ENCODE data around the gene SP3.

Gene SP3

DNA sequence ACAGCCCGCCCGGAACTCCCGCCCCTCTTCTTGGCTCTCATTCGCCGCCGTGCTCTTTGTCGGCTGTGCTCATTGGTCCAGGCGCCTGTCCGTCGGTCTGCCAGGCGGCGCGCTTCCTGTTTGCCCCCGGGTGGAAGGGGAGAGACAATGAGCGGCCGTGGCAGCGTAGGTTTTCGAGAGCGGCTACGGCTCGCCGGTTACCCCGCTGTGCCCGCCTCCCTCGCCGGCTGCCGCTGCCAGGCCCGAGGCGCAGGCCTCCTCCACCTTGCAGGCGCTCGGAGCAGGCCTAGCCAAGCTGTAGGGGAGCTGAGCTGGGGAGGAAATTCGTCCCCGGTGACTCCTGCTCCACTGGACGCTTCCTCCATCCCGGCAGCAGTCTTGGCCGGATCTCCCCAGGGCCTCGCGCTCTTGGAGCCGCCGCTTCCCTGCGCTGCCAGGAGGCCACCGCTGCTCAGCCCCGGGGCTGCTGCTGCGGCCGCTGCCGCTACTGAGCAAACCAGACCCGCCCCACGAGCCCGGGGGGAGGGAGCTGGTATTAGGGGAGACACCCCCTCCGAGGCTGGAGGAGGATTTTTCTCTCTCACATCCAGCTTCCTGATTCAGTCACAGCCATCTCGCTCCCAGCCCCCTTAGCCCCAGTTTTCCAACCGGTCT, at the start of gene SP3:
Gene SP3, minus strand, starts transcription at position 2 of the 654 bp plus-strand sequence. CDS start 202 bp downstream, outside the sequence.
- peak within 1 kb of the TSS; percentile 90 for H2AFZ ChIP-seq (ENCODE audit: low read length, unreplicated experiment)
- H3K79me2 ChIP-seq (ENCODE audit: control insufficient read depth, insufficient read depth, low read length, unreplicated experiment), result peaks cover 42% of the 10 kb centered on the region
- peaks cover 9% of the 10 kb centered on the region for H3K36me3 ChIP-seq (ENCODE audit: insufficient read depth, low read length)

GRCh38 chr2:174014699-174015070, 49.5 kb upstream of the SP3 start:
- H3K27me3 ChIP-seq (ENCODE audit: insufficient read depth, low read length), result no peaks in the 10 kb centered on the region
- H2AFZ ChIP-seq (ENCODE audit: low read length, unreplicated experiment), result no peak overlapping the region
- peaks cover 47% of the 10 kb centered on the region for H3K4me1 ChIP-seq (ENCODE audit: control insufficient read depth, insufficient read depth, low read length, unreplicated experiment)
- H3K4me3 ChIP-seq (ENCODE audit: low read depth, low read length), result peak overlapping the region; percentile 85; the same call in 1 of the 2 replicates
- peak overlapping the region; percentile 83 for H3K27ac ChIP-seq (ENCODE audit: low read depth, low read length)
- peaks cover 3% of the 10 kb centered on the region for H3K79me2 ChIP-seq (ENCODE audit: control insufficient read depth, insufficient read depth, low read length, unreplicated experiment)
- H3K36me3 ChIP-seq (ENCODE audit: insufficient read depth, low read length), result no peaks in the 10 kb centered on the region

More for the DNA sequence above, at the start of gene SP3:
- peak within 1 kb of the TSS; percentile 97 for H3K27ac ChIP-seq (ENCODE audit: low read depth, low read length)
- H3K4me3 ChIP-seq (ENCODE audit: low read depth, low read length), result peak within 1 kb of the TSS; percentile 96
- H3K4me1 ChIP-seq (ENCODE audit: control insufficient read depth, insufficient read depth, low read length, unreplicated experiment), result peaks cover 18% of the 10 kb centered on the region
- no peaks in the 10 kb centered on the region for H3K27me3 ChIP-seq (ENCODE audit: insufficient read depth, low read length)

- peak overlapping the region; percentile 85 for H3K4me3 ChIP-seq (ENCODE audit: low read depth, low read length)
- peaks cover 3% of the 10 kb centered on the region for H3K79me2 ChIP-seq (ENCODE audit: control insufficient read depth, insufficient read depth, low read length, unreplicated experiment)
- H3K36me3 ChIP-seq (ENCODE audit: insufficient read depth, low read length), result no peaks in the 10 kb centered on the region
- peaks cover 51% of the 10 kb centered on the region for H3K4me1 ChIP-seq (ENCODE audit: control insufficient read depth, insufficient read depth, low read length, unreplicated experiment)
- peak overlapping the region; percentile 83 for H3K27ac ChIP-seq (ENCODE audit: low read depth, low read length)
- H3K27me3 ChIP-seq (ENCODE audit: insufficient read depth, low read length), result no peaks in the 10 kb centered on the region
- peak overlapping the region; percentile 62 for H2AFZ ChIP-seq (ENCODE audit: low read length, unreplicated experiment)
These were observed 49.0 kb upstream of the SP3 start for GRCh38 chr2:174014011-174014698.

DNA sequence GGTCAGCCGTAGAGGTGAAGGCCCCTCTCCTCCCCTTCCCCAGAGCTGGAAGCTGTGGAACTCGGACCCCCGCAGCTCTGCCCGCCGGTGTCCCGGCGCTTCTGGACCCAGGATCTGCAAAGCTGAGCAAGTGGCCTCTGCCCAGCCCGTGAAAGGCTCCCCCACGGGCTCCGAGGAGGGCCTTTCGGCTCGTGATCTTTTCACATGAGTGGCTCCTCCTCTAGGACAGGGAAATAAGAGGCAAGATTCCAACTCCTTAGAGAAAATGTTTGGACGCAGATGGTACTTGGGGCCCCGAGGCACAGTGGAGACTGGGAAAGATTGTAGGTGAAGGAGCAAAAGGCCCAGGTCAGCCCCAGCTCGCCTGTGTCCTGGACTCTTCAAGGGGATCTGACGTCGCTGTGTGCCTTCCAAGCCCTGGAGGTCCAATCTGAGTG, 48.2 kb upstream of the SP3 start:
- Histone ChIP-seq H2AFZ (ENCODE audit: low read length, unreplicated experiment) (peak overlapping the region; percentile 62), H3K4me3 (ENCODE audit: low read depth, low read length) (peak overlapping the region; percentile 85), H3K79me2 (ENCODE audit: control insufficient read depth, insufficient read depth, low read length, unreplicated experiment) (peaks cover 3% of the 10 kb centered on the region), H3K27ac (ENCODE audit: low read depth, low read length) (peak overlapping the region; percentile 83), H3K4me1 (ENCODE audit: control insufficient read depth, insufficient read depth, low read length, unreplicated experiment) (peaks cover 58% of the 10 kb centered on the region), H3K27me3 (ENCODE audit: insufficient read depth, low read length) (no peaks in the 10 kb centered on the region), H3K36me3 (ENCODE audit: insufficient read depth, low read length) (no peaks in the 10 kb centered on the region)

GRCh38 chr2:174012347-174013314, 47.5 kb upstream of the SP3 start:
- H2AFZ ChIP-seq (ENCODE audit: low read length, unreplicated experiment), result peak overlapping the region; percentile 62

GRCh38 chr2:174011796-174012195, 46.6 kb upstream of the SP3 start:
- no peak overlapping the region for H2AFZ ChIP-seq (ENCODE audit: low read length, unreplicated experiment)
- H3K36me3 ChIP-seq (ENCODE audit: insufficient read depth, low read length), result no peaks in the 10 kb centered on the region
- no peaks in the 10 kb centered on the region for H3K27me3 ChIP-seq (ENCODE audit: insufficient read depth, low read length)
- H3K27ac ChIP-seq (ENCODE audit: low read depth, low read length), result peak overlapping the region; percentile 83
- H3K4me1 ChIP-seq (ENCODE audit: control insufficient read depth, insufficient read depth, low read length, unreplicated experiment), result peaks cover 58% of the 10 kb centered on the region
- H3K4me3 ChIP-seq (ENCODE audit: low read depth, low read length), result peak overlapping the region; percentile 85
- H3K79me2 ChIP-seq (ENCODE audit: control insufficient read depth, insufficient read depth, low read length, unreplicated experiment), result peaks cover 3% of the 10 kb centered on the region

More at GRCh38 chr2:174012347-174013314, 47.5 kb upstream of the SP3 start:
- Histone ChIP-seq H3K27ac (ENCODE audit: low read depth, low read length) (peak overlapping the region; percentile 83), H3K4me3 (ENCODE audit: low read depth, low read length) (peak overlapping the region; percentile 85), H3K4me1 (ENCODE audit: control insufficient read depth, insufficient read depth, low read length, unreplicated experiment) (peaks cover 58% of the 10 kb centered on the region), H3K36me3 (ENCODE audit: insufficient read depth, low read length) (no peaks in the 10 kb centered on the region), H3K27me3 (ENCODE audit: insufficient read depth, low read length) (no peaks in the 10 kb centered on the region), H3K79me2 (ENCODE audit: control insufficient read depth, insufficient read depth, low read length, unreplicated experiment) (peaks cover 3% of the 10 kb centered on the region)

DNA sequence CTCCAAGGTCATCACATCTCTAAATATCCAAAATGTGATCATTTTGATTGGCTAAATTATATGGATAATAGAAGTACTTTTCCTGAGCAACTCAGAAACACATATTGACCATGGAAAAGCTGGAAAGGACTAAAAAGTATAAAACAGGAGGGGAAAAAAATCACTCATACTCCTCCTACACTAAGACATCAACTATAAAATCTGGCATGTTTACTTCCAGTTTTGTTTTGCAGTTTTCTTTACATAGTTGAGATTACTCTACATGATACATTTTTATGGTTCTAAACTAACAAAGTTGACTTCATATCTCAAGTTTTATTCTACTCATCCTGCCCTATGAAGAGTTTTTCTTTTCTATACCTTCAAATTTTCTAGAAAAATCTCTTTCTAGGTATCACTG, 46.0 kb upstream of the SP3 start:
- Histone ChIP-seq H3K79me2 (ENCODE audit: control insufficient read depth, insufficient read depth, low read length, unreplicated experiment) (peaks cover 3% of the 10 kb centered on the region), H3K27me3 (ENCODE audit: insufficient read depth, low read length) (no peaks in the 10 kb centered on the region), H3K4me1 (ENCODE audit: control insufficient read depth, insufficient read depth, low read length, unreplicated experiment) (peaks cover 58% of the 10 kb centered on the region), H3K4me3 (ENCODE audit: low read depth, low read length) (peak overlapping the region; percentile 85), H3K27ac (ENCODE audit: low read depth, low read length) (peak overlapping the region; percentile 83), H2AFZ (ENCODE audit: low read length, unreplicated experiment) (peak overlapping the region; percentile 88), H3K36me3 (ENCODE audit: insufficient read depth, low read length) (no peaks in the 10 kb centered on the region)

GRCh38 chr2:174009488-174010223, 44.5 kb upstream of the SP3 start:
- peaks cover 3% of the 10 kb centered on the region for H3K79me2 ChIP-seq (ENCODE audit: control insufficient read depth, insufficient read depth, low read length, unreplicated experiment)
- H3K4me3 ChIP-seq (ENCODE audit: low read depth, low read length), result peak overlapping the region; percentile 20; the same call in 1 of the 2 replicates
- peaks cover 55% of the 10 kb centered on the region for H3K4me1 ChIP-seq (ENCODE audit: control insufficient read depth, insufficient read depth, low read length, unreplicated experiment)
- H3K27me3 ChIP-seq (ENCODE audit: insufficient read depth, low read length), result no peaks in the 10 kb centered on the region
- peak overlapping the region; percentile 33 for H2AFZ ChIP-seq (ENCODE audit: low read length, unreplicated experiment)
- H3K36me3 ChIP-seq (ENCODE audit: insufficient read depth, low read length), result no peaks in the 10 kb centered on the region
- peak overlapping the region; percentile 83 for H3K27ac ChIP-seq (ENCODE audit: low read depth, low read length)

DNA sequence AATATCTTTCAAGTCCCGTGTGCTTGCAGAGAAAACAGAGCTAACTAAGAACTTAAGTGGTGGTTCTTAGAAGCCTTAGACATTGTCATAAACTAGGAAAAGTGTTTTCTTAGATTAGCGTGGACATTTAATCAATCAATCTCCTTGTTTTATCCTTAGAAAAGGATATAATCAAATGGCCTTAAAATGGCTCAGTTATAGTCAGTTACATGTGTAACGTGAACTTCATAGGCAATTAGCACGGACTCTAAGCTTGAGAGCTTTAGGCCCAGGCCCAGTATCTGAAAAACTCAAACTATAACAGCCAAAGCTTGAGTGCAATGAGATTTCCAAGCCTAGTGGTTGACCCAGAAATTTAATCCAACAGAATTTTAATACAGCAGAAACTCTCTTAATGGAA, 43.5 kb upstream of the SP3 start:
- Histone ChIP-seq H3K79me2 (ENCODE audit: control insufficient read depth, insufficient read depth, low read length, unreplicated experiment) (peaks cover 3% of the 10 kb centered on the region), H3K4me1 (ENCODE audit: control insufficient read depth, insufficient read depth, low read length, unreplicated experiment) (peaks cover 46% of the 10 kb centered on the region), H2AFZ (ENCODE audit: low read length, unreplicated experiment) (no peak overlapping the region), H3K36me3 (ENCODE audit: insufficient read depth, low read length) (no peaks in the 10 kb centered on the region), H3K27ac (ENCODE audit: low read depth, low read length) (peak overlapping the region; percentile 83), H3K27me3 (ENCODE audit: insufficient read depth, low read length) (no peaks in the 10 kb centered on the region), H3K4me3 (ENCODE audit: low read depth, low read length) (no peak overlapping the region)

DNA sequence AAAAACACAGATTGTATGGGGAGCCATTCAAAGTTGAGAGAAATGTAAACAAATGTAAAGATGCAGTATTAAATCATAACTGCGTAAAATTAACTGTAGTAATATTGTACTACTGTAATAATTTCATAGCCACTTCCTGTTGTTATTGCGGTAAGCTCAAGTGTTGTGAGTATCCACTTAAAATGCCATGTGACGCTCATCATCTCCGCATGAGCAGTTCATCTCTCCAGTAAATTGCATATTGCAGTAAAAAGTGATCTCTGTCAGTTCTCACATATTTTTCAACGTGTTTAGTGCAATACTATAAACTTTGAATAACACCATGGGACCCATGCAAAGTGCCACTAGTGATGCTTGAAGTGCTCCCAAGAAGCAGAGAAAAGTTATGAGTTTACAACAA, 41.8 kb upstream of the SP3 start:
- Histone ChIP-seq H2AFZ (ENCODE audit: low read length, unreplicated experiment) (no peak overlapping the region), H3K4me1 (ENCODE audit: control insufficient read depth, insufficient read depth, low read length, unreplicated experiment) (peaks cover 37% of the 10 kb centered on the region), H3K79me2 (ENCODE audit: control insufficient read depth, insufficient read depth, low read length, unreplicated experiment) (no peaks in the 10 kb centered on the region)

More for the DNA sequence above, 41.8 kb upstream of the SP3 start:
- Histone ChIP-seq H3K36me3 (ENCODE audit: insufficient read depth, low read length) (no peaks in the 10 kb centered on the region), H3K27me3 (ENCODE audit: insufficient read depth, low read length) (no peaks in the 10 kb centered on the region), H3K27ac (ENCODE audit: low read depth, low read length) (no peak overlapping the region), H3K4me3 (ENCODE audit: low read depth, low read length) (no peak overlapping the region)

Measured in ACC112 (cell line).